Osteoblast (primary cell): Measurements from ENCODE around the gene GPR179. TPM values are rescaled to one million over a fixed set of nuclear protein-coding genes. Genes with fewer than 3 reads are reported as not detected.

Experiments used
- DNase-seq: peaks from one replicate; pipeline ENCODE4 v3.0.0; 2011; ENCODE audit warnings: low spot score, mixed read lengths; ENCODE audit not compliant: insufficient read length; ENCODE audit errors: missing footprints
- H2AFZ ChIP-seq: 2 replicates; pipeline ENCODE4 v1.6.0; 2011; ENCODE audit warnings: mild to moderate bottlenecking, low read length
- H3K27ac ChIP-seq: 2 replicates; pipeline ENCODE4 v1.5.1; 2011; ENCODE audit warnings: mild to moderate bottlenecking, low read depth, low read length, moderate library complexity
- H3K27me3 ChIP-seq: 2 replicates; pipeline ENCODE4 v1.6.0; 2012; ENCODE audit warnings: mild to moderate bottlenecking, control low read depth, inconsistent platforms, low read length, moderate library complexity; ENCODE audit not compliant: insufficient read depth
- H3K36me3 ChIP-seq: 2 replicates; pipeline ENCODE4 v1.5.1; 2011; ENCODE audit warnings: mild to moderate bottlenecking, low read length, control low read depth, moderate library complexity; ENCODE audit not compliant: insufficient read depth
- H3K4me1 ChIP-seq: 2 replicates; pipeline ENCODE4 v1.5.1; 2011; ENCODE audit warnings: mild to moderate bottlenecking, low read length, control low read depth, moderate library complexity; ENCODE audit not compliant: insufficient read depth
- H3K4me2 ChIP-seq: 2 replicates; pipeline ENCODE4 v1.6.0; 2011; ENCODE audit warnings: mild to moderate bottlenecking, low read length; ENCODE audit not compliant: insufficient read depth
- H3K4me3 ChIP-seq: fragments of 200-600 bp; sonication (generic); 3 replicates; pipeline ENCODE4 v1.5.1; 2012; ENCODE audit warnings: mild to moderate bottlenecking, low read length, inconsistent platforms; ENCODE audit not compliant: insufficient read depth
- H3K79me2 ChIP-seq: 2 replicates; pipeline ENCODE4 v1.6.0; 2012; ENCODE audit warnings: mild to moderate bottlenecking, low read length, control low read depth, inconsistent platforms; ENCODE audit not compliant: insufficient read depth
- H3K9me3 ChIP-seq: 2 replicates; pipeline ENCODE4 v1.5.1; 2011; ENCODE audit warnings: low read depth, low read length, control low read depth
- H4K20me1 ChIP-seq: 2 replicates; pipeline ENCODE4 v1.6.0; 2012; ENCODE audit warnings: mild to moderate bottlenecking, low read length, control low read depth; ENCODE audit not compliant: insufficient read depth
- CTCF ChIP-seq: IDR thresholded peaks from 2 replicates; pipeline ENCODE4 v1.5.1; 2011; ENCODE audit warnings: mild to moderate bottlenecking, low read depth, low read length, moderate library complexity; ENCODE audit errors: extremely low read depth
- total RNA-seq: library from RNA; depleted of rRNA; stranded (reverse); fragments of >200 nt; gene quantifications from 2 replicates; pipeline ENCODE4 v1.2.3, GENCODE V29; 2012

GPR179 gene
- total RNA-seq, 1 donor = not detected

- peaks cover 16% of the 10 kb centered on the region for H3K36me3 ChIP-seq
- H3K27me3 ChIP-seq = no peaks in the 10 kb centered on the region
- H2AFZ ChIP-seq = no peak overlapping the region
- peaks cover 39% of the 10 kb centered on the region for H4K20me1 ChIP-seq
- H3K79me2 ChIP-seq = peaks cover 36% of the 10 kb centered on the region
- H3K4me2 ChIP-seq = no peak overlapping the region
- TF ChIP-seq CTCF = no peak
- H3K4me3 ChIP-seq = no peak overlapping the region
- H3K9me3 ChIP-seq = no peaks in the 10 kb centered on the region
- no peak for DNase-seq
- H3K27ac ChIP-seq = no peak overlapping the region
- H3K4me1 ChIP-seq = peaks cover 19% of the 10 kb centered on the region
Observed at GRCh38 chr17:38363016-38363415, 19.3 kb upstream of the GPR179 start.

GRCh38 chr17:38361694-38362465 is 18.1 kb upstream of the GPR179 start:
- Histone ChIP-seq H2AFZ (no peak overlapping the region), H3K27ac (no peak overlapping the region), H4K20me1 (peaks cover 46% of the 10 kb centered on the region), H3K36me3 (peaks cover 9% of the 10 kb centered on the region), H3K79me2 (peaks cover 47% of the 10 kb centered on the region), H3K9me3 (no peaks in the 10 kb centered on the region), H3K4me2 (no peak overlapping the region), H3K4me1 (peaks cover 23% of the 10 kb centered on the region), H3K27me3 (no peaks in the 10 kb centered on the region), H3K4me3 (no peak overlapping the region)
- no peak for TF ChIP-seq CTCF
- DNase-seq = no peak

GRCh38 chr17:38358586-38359513 is 15.1 kb upstream of the GPR179 start:
- H3K4me2 ChIP-seq = peak overlapping the region; percentile 52
- H3K79me2 ChIP-seq = peaks cover 77% of the 10 kb centered on the region
- no peaks in the 10 kb centered on the region for H3K27me3 ChIP-seq
- H3K9me3 ChIP-seq = no peaks in the 10 kb centered on the region
- TF ChIP-seq CTCF = no peak
- peak overlapping the region; percentile 3 for H3K27ac ChIP-seq
- no peak overlapping the region for H2AFZ ChIP-seq
- peaks cover 15% of the 10 kb centered on the region for H3K4me1 ChIP-seq
- no peak overlapping the region for H3K4me3 ChIP-seq
- H4K20me1 ChIP-seq = peaks cover 50% of the 10 kb centered on the region
- H3K36me3 ChIP-seq = no peaks in the 10 kb centered on the region
- DNase-seq = no peak
